ENCODE data around the gene NLRP1. TPM values are rescaled to one million over a fixed set of nuclear protein-coding genes. Genes with fewer than 3 reads are reported as not detected.

The NLRP1 gene
- total and polyA plus RNA-seq, 4 donors = 1.8 to 5.4 (median 3.0) TPM

- no peaks in the 10 kb centered on the region for H3K9me3 ChIP-seq (ENCODE audit: control insufficient read depth in 4 of 4, low read length in 3 of 4)
- H3K27ac ChIP-seq (ENCODE audit: low read depth in 1 of 2, low read length in 2 of 2) = no peak overlapping the region
- H3K9ac ChIP-seq (ENCODE audit: low read depth in 1 of 2, low read length in 2 of 2) = no peak overlapping the region
- H3K4me1 ChIP-seq (ENCODE audit: control insufficient read depth in 4 of 4, insufficient read depth in 4 of 4, low read length in 3 of 4) = no peaks in the 10 kb centered on the region
- DNase-seq (ENCODE audit: low spot score) = no peak
- 62% methylated on average over 7 of the region's 7 CpGs for WGBS
- H3K27me3 ChIP-seq (ENCODE audit: control insufficient read depth in 4 of 4, insufficient read depth in 4 of 4, low read length in 3 of 4) = no peaks in the 10 kb centered on the region
- no peak for TF ChIP-seq REST (IDR thresholded peaks at IDR 0.05)
- no peak for TF ChIP-seq HNF4G (IDR thresholded peaks at IDR 0.05)
- TF ChIP-seq YY1 (IDR thresholded peaks at IDR 0.05) = no peak
- TF ChIP-seq RXRA (IDR thresholded peaks at IDR 0.05) = no peak
- TF ChIP-seq ZBTB33 (IDR thresholded peaks at IDR 0.05) = no peak
- no peak for TF ChIP-seq SP1 (IDR thresholded peaks at IDR 0.05)
- TF ChIP-seq NR2F2 (IDR thresholded peaks at IDR 0.05) = no peak
- TF ChIP-seq FOXA1 (IDR thresholded peaks at IDR 0.05) = no peak
- no peak for TF ChIP-seq TAF1 (conservative IDR thresholded peaks at IDR 0.05)
- no peak for TF ChIP-seq JUND (IDR thresholded peaks at IDR 0.05)
- no peak for TF ChIP-seq CTCF (IDR thresholded peaks at IDR 0.05; ENCODE audit: low read depth, low read length, missing input control)
- TF ChIP-seq ATF3 (IDR thresholded peaks at IDR 0.05) = no peak
- TF ChIP-seq RAD21 (IDR thresholded peaks at IDR 0.05) = no peak
- TF ChIP-seq EGR1 (IDR thresholded peaks at IDR 0.05; ENCODE audit: low read depth in 2 of 2) = no peak
- no peak for TF ChIP-seq FOXA2 (IDR thresholded peaks at IDR 0.05)
- TF ChIP-seq GABPA (IDR thresholded peaks at IDR 0.05 in 1 of 2, conservative IDR thresholded peaks at IDR 0.05 in 1 of 2) = no peak
- no peak for TF ChIP-seq MAX (IDR thresholded peaks at IDR 0.05)
- TF ChIP-seq HNF4A (conservative IDR thresholded peaks at IDR 0.05) = no peak
- no peak overlapping the region for H3K4me3 ChIP-seq (ENCODE audit: low read depth in 1 of 3, low read length in 3 of 3)
- H3K36me3 ChIP-seq (ENCODE audit: control insufficient read depth in 4 of 4, insufficient read depth in 3 of 4, low read depth in 1 of 4, low read length in 3 of 4) = no peaks in the 10 kb centered on the region
Observed at GRCh38 chr17:5513628-5514027, 70.7 kb downstream of the NLRP1 start.

Measured in liver (tissue), 9 donors.